AG04450 (cell line): ENCODE measurements around the gene SLC22A14. TPM values are rescaled to one million over a fixed set of nuclear protein-coding genes. Genes with fewer than 3 reads are reported as not detected.
A peak's percentile ranks its signal among the peaks of the same experiment; 100 is the strongest.

Experiments
- CTCF ChIA-PET: fragments of 300-600, 350-600 bp; formaldehyde crosslinking; extraction: SDS; loops from one replicate; lab custom pipeline; 2022; ENCODE audit warnings: antibody characterized with exemption, inconsistent platforms; lab: Charles Lee
- POLR2A ChIA-PET: fragments of 350-600 bp; formaldehyde crosslinking; extraction: SDS; loops from one replicate; lab custom pipeline; 2021; ENCODE audit warnings: antibody characterized with exemption, inconsistent platforms; lab: Yijun Ruan, JAX
- DNase-seq: peaks from one replicate; pipeline ENCODE4 v3.0.0-alpha.2; 2011; ENCODE audit warnings: low read depth, low spot score
- H3K27ac ChIP-seq: one replicate; pipeline ENCODE4 v1.5.1; 2012; ENCODE audit warnings: low read depth, low read length, control low read depth
- H3K27me3 ChIP-seq: one replicate; pipeline ENCODE4 v1.6.0; 2012; ENCODE audit warnings: low read length; ENCODE audit not compliant: control insufficient read depth, insufficient read depth
- H3K4me3 ChIP-seq: 2 replicates; pipeline ENCODE4 v1.5.1; 2011; ENCODE audit warnings: mild to moderate bottlenecking, low read depth, low read length, control low read depth
- H3K9me3 ChIP-seq: 2 replicates; pipeline ENCODE4 v1.5.1; 2012; ENCODE audit warnings: low read length; ENCODE audit not compliant: control insufficient read depth, insufficient read depth
- polyA plus RNA-seq: library from polyadenylated mRNA; depleted of rRNA; stranded (reverse); fragments of >200 nt; gene quantifications from 2 replicates; pipeline ENCODE4 v1.2.3, GENCODE V29; 2011
- TF ChIP-seq, protein P1 (sequence below): IDR thresholded peaks from 2 replicates; pipeline ENCODE4 v1.5.1; 2011; ENCODE audit warnings: low read depth, low read length, control low read depth, inconsistent platforms

The SLC22A14 gene
- polyA plus RNA-seq, 1 experiment = not detected

DNA sequence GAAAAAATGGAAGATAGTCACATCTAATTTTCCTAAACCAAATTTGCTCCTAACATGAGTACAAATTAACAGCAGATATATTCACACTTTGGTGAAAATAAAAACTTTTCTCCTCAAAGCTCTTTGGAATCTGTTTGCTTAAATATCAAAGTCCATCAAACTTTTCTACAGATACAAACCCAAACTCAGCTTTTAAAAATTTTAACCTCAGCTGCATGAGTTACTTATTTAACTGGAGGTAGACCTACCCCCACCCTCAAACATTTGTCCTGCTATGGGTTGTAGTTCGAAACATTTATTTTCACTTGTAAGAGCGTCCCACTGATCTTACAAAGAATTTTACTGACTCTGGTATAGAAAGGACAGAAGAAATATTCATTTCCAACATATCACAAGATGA is 55.6 kb downstream of the SLC22A14 start:
- TF ChIP-seq, protein P1, sequence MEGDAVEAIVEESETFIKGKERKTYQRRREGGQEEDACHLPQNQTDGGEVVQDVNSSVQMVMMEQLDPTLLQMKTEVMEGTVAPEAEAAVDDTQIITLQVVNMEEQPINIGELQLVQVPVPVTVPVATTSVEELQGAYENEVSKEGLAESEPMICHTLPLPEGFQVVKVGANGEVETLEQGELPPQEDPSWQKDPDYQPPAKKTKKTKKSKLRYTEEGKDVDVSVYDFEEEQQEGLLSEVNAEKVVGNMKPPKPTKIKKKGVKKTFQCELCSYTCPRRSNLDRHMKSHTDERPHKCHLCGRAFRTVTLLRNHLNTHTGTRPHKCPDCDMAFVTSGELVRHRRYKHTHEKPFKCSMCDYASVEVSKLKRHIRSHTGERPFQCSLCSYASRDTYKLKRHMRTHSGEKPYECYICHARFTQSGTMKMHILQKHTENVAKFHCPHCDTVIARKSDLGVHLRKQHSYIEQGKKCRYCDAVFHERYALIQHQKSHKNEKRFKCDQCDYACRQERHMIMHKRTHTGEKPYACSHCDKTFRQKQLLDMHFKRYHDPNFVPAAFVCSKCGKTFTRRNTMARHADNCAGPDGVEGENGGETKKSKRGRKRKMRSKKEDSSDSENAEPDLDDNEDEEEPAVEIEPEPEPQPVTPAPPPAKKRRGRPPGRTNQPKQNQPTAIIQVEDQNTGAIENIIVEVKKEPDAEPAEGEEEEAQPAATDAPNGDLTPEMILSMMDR = no peak
- H3K27me3 ChIP-seq = peaks cover 3% of the 10 kb centered on the region
- no peak overlapping the region for H3K4me3 ChIP-seq
- CTCF ChIA-PET = interaction anchor here (0.7 kb wide), 1 partner anchor 9 kb away, joined by 3 read pairs; the partner anchor contains the start of gene XYLB
- POLR2A ChIA-PET = no interaction called here
- no peaks in the 10 kb centered on the region for H3K9me3 ChIP-seq
- DNase-seq = no peak
- no peak overlapping the region for H3K27ac ChIP-seq

DNA sequence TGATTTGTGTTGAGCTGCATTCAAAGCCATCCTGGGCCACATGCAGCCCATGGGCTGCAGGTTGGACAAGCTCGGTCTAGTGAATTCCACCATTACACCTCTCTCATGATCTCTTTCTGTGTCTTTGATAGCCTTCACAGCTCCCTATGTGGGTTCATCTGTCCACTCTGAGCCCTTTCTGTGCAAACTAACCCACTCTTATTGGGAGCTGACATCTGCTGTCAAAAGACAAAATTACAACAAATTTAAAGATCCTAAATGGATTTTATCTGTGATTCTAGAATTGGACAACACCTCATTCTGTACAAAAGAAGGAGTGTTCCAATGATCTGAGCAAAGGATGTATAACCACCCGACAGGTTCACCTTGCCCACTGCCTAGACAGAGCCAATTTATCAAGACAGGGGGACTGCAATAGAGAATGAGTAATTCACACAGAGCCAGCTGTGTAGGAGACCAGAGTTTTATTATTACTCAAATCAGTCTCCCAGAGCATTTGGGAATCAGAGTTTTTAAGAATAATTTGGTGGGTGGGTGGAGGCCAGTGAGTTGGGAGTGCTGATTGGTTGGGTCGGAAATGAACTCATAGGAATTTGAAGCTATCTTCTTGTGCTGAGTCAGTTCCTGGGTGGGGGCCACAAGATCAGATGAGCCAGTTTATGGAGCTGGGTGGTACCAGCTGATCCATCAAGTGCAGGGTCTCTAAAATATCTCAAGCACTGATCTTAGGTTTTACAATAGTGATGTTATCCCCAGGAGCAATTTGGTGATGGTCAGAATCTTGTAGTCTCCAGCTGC is 61.9 kb downstream of the SLC22A14 start:
- TF ChIP-seq, protein P1 = no peak
- CTCF ChIA-PET = interaction anchor here (0.7 to 4.4 kb wide), 4 partner anchors 9 to 226 kb away, joined by 4 to 117 read pairs (median 16); no protein-coding TSS in a partner anchor
- Histone ChIP-seq H3K27ac (no peak overlapping the region), H3K9me3 (no peaks in the 10 kb centered on the region), H3K4me3 (no peak overlapping the region), H3K27me3 (no peaks in the 10 kb centered on the region)
- no peak for DNase-seq
- POLR2A ChIA-PET = no interaction called here

DNA sequence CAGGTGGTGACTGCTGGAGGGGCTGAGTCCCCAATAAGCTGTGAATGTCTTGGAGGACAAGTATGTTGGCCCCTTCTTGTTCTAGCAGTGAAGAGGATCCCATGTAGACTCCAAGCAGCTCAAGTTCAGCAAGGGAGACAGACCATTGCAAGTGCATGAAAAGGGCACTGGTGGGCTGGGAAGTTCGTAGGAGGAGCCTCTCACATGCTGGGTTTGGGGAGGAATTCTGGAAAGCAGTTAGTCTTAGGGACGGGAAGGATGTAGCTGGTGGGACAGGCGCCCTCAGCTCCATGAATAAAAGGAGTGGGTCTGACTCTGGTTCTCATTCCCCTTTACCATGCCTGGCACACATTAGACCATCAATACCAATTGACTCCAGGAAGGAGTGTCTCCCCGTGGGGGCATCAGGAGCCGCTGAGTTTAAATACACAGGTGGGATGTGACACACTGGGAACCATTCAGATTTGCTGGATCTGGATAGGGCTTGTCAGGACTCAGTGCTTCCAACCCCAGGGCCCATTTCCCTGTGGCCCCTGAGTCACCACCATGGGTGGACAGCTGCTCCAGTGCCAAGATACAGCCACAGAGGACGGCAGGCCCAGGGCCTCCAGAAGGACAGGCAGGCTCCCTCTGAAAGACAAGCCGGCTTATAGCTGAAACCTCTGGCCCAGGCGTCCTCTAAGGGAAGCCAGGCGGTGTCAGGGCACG is 63.9 kb downstream of the SLC22A14 start:
- Histone ChIP-seq H3K27ac (no peak overlapping the region), H3K4me3 (peak overlapping the region; percentile 80; the same call in 1 of the 2 replicates), H3K27me3 (no peaks in the 10 kb centered on the region), H3K9me3 (no peaks in the 10 kb centered on the region)
- TF ChIP-seq, protein P1 = no peak
- ChIA-PET CTCF (interaction anchor here (0.5 to 4.4 kb wide), 44 partner anchors 8 to 342 kb away, joined by 3 to 117 read pairs (median 5); partner anchors contain the start of genes ACAA1, ACVR2B and EXOG), POLR2A (no interaction called here)
- no peak for DNase-seq

DNA sequence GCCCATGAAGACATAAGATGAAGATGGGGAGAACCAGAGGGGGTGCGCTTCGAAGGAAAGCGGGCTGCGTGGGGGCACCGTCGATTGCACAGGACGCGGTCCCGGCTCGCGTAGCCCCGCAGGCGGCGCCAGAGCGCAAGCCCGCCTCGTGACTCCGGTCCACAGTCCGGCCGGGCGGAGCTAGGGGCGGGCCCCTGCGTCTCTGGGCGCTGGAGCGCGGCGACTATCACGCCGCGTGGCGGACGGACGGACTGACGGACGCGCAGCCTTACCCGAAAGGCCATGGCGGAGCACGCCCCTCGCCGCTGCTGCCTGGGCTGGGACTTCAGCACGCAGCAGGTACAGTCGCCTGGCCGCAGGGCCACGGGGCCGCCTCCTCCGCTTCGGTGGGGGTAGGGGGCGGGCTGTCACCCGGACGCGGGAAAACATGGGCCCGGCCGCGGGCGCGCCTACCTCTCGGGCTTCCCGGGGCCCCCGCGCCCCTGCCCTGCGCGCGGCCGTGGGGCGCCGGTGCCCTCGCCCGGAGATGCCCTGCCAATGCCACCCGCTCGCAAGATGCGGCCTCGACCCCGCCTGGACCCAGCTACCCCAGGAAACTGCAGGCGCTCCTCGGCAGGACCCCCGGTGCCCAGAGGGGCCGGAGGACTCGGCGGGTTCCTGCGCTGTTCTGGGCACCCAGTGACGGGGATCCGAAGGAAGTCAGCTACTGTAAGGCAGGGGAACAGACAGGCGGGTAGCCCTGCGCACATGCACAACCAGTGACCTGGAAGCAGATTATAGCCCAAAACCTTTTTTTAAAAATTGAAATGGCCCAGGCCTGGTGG is 64.7 kb downstream of the SLC22A14 start, which contains the start of gene XYLB:
TSS of gene XYLB (plus strand) at position 199 of the 824 bp plus-strand sequence. CDS start at position 283, 84 bp downstream.
- Histone ChIP-seq H3K4me3 (peak within 1 kb of the TSS; percentile 80), H3K27me3 (no peaks in the 10 kb centered on the region), H3K9me3 (no peaks in the 10 kb centered on the region), H3K27ac (no peak within 1 kb of the TSS)
- TF ChIP-seq, protein P1 = peak; percentile 83
- peak; percentile 55 for DNase-seq
- CTCF ChIA-PET = interaction anchor here (0.6 to 4.4 kb wide), 47 partner anchors 8 to 342 kb away, joined by 3 to 117 read pairs (median 5); partner anchors contain the start of genes ACAA1, ACVR2B and EXOG
- POLR2A ChIA-PET = no interaction called here
